Bronchial epithelial cell (primary cell): ENCODE data around the gene MYOF. TPM values are rescaled to one million over a fixed set of nuclear protein-coding genes. Genes with fewer than 3 reads are reported as not detected.

Experiments used
- DNase-seq: peaks from one replicate; pipeline ENCODE4 v3.0.0-alpha.2; 2010; ENCODE audit warnings: low read depth
- FAIRE-seq: peaks from 2 replicates; lab custom pipeline; 2011; peaks lifted over from hg19 to GRCh38; lab: Jason Lieb, UNC
- H3K27me3 ChIP-seq: 2 replicates; pipeline ENCODE4 v1.5.1; 2011; ENCODE audit warnings: low read length; ENCODE audit not compliant: control insufficient read depth, insufficient read depth
- H3K36me3 ChIP-seq: 2 replicates; pipeline ENCODE4 v1.5.1; 2011; ENCODE audit warnings: low read length; ENCODE audit not compliant: control insufficient read depth, insufficient read depth
- H3K4me3 ChIP-seq: 2 replicates; pipeline ENCODE4 v1.5.1; 2011; ENCODE audit warnings: mild to moderate bottlenecking, low read depth, low read length, control low read depth
- CTCF ChIP-seq: IDR thresholded peaks from 2 replicates; pipeline ENCODE4 v1.5.1; 2011; ENCODE audit warnings: mild to moderate bottlenecking, moderate library complexity, low read length, control low read depth, inconsistent platforms; ENCODE audit not compliant: insufficient read depth, severe bottlenecking
- total RNA-seq: library from RNA; depleted of rRNA; stranded (reverse); fragments of >200 nt; gene quantifications from 2 replicates; pipeline ENCODE4 v1.2.1, GENCODE V29; 2014

MYOF gene
- total RNA-seq, 1 donor from 2014 or later, result 133 TPM

GRCh38 chr10:93491602-93492121, 9.5 kb upstream of the MYOF start:
- H3K27me3 ChIP-seq, result no peaks in the 10 kb centered on the region
- DNase-seq (no peak), FAIRE-seq (no peak)
- H3K4me3 ChIP-seq, result no peak overlapping the region
- no peaks in the 10 kb centered on the region for H3K36me3 ChIP-seq
- no peak for TF ChIP-seq CTCF

GRCh38 chr10:93488956-93489528, 6.9 kb upstream of the MYOF start:
- Histone ChIP-seq H3K4me3 (no peak overlapping the region), H3K27me3 (no peaks in the 10 kb centered on the region), H3K36me3 (no peaks in the 10 kb centered on the region)
- FAIRE-seq (no peak), DNase-seq (no peak)
- no peak for TF ChIP-seq CTCF

GRCh38 chr10:93485690-93486089, 3.6 kb upstream of the MYOF start:
- H3K36me3 ChIP-seq, result no peaks in the 10 kb centered on the region
- FAIRE-seq (no peak), DNase-seq (no peak)
- no peak overlapping the region for H3K4me3 ChIP-seq
- no peak for TF ChIP-seq CTCF
- H3K27me3 ChIP-seq, result no peaks in the 10 kb centered on the region

GRCh38 chr10:93481637-93482144, 443 bp downstream of the MYOF start:
- Histone ChIP-seq H3K36me3 (peaks cover 1% of the 10 kb centered on the region), H3K4me3 (peak overlapping the region; percentile 53), H3K27me3 (no peaks in the 10 kb centered on the region)
- TF ChIP-seq CTCF, result no peak
- FAIRE-seq, result no peak
- peak; percentile 48 for DNase-seq

- Histone ChIP-seq H3K4me3 (no peak overlapping the region), H3K36me3 (peaks cover 2% of the 10 kb centered on the region), H3K27me3 (no peaks in the 10 kb centered on the region)
- no peak for TF ChIP-seq CTCF
- FAIRE-seq (no peak), DNase-seq (no peak)
Measured at GRCh38 chr10:93478873-93479272, 3.3 kb downstream of the MYOF start.
